WTC11 (cell line): Measurements from ENCODE around the gene ABR. TPM values are rescaled to one million over a fixed set of nuclear protein-coding genes. Genes with fewer than 3 reads are reported as not detected.

Source experiments
- ATAC-seq: fragments of 200-7000 bp; cut with Tn5 transposase; 2 replicates; pipeline ENCODE4 v1.10.0; 2021; ENCODE audit warnings: mild to moderate bottlenecking, moderate library complexity
- CTCF ChIA-PET: fragments of 300-600 bp; sonication (Branson Sonifier 250); formaldehyde crosslinking; loops from one replicate; lab custom pipeline; 2021; ENCODE audit warnings: antibody characterized with exemption; lab: Charles Lee
- POLR2A ChIA-PET: fragments of 350-600 bp; sonication (Branson Sonifier 250); formaldehyde crosslinking; loops from one replicate; lab custom pipeline; 2021; ENCODE audit warnings: antibody characterized with exemption; lab: Charles Lee
- DNase-seq: peaks from one replicate; pipeline ENCODE4 v3.0.0; 2021; ENCODE audit warnings: low spot score
- H3K27ac Mint-ChIP-seq: 2 replicates; pipeline ENCODE4 v1.8.0; 2021; ENCODE audit warnings: mixed read lengths
- H3K27me3 Mint-ChIP-seq: 2 replicates; pipeline ENCODE4 v1.8.0; 2021; ENCODE audit warnings: low read depth, mild to moderate bottlenecking, moderate library complexity, mixed read lengths
- H3K36me3 Mint-ChIP-seq: 2 replicates; pipeline ENCODE4 v1.8.0; 2021; ENCODE audit warnings: mixed read lengths
- H3K4me1 Mint-ChIP-seq: 2 replicates; pipeline ENCODE4 v1.8.0; 2022; ENCODE audit warnings: mixed read lengths
- H3K4me3 Mint-ChIP-seq: 2 replicates; pipeline ENCODE4 v1.8.0; 2021; ENCODE audit warnings: mild to moderate bottlenecking, moderate library complexity, mixed read lengths
- H3K9me3 Mint-ChIP-seq: 2 replicates; pipeline ENCODE4 v1.8.0; 2021; ENCODE audit warnings: mixed read lengths
- ATF3 ChIP-seq: sonication (generic); formaldehyde crosslinking; conservative IDR thresholded peaks from 2 replicates; pipeline ENCODE4 v1.8.1; 2022; ENCODE audit warnings: mild to moderate bottlenecking, missing genetic modification reagents
- ERG ChIP-seq: fragments of 250-450 bp; sonication (Bioruptor Pico); IDR thresholded peaks from 2 replicates; pipeline ENCODE4 v1.8.0; 2021; ENCODE audit warnings: mild to moderate bottlenecking
- ESRRA ChIP-seq: sonication (generic); formaldehyde crosslinking; IDR thresholded peaks from 2 replicates; pipeline ENCODE4 v1.8.1; 2022; ENCODE audit warnings: mild to moderate bottlenecking, missing genetic modification reagents, borderline replicate concordance
- MAX ChIP-seq: sonication (generic); formaldehyde crosslinking; IDR thresholded peaks from 2 replicates; pipeline ENCODE4 v1.8.0; 2022; ENCODE audit warnings: mild to moderate bottlenecking, missing genetic modification reagents
- MLX ChIP-seq: sonication (generic); formaldehyde crosslinking; IDR thresholded peaks from 2 replicates; pipeline ENCODE4 v1.8.1; 2023; ENCODE audit warnings: mild to moderate bottlenecking, missing genetic modification reagents, moderate library complexity
- MYBL2 ChIP-seq: sonication (generic); formaldehyde crosslinking; IDR thresholded peaks from 2 replicates; pipeline ENCODE4 v1.8.1; 2023; ENCODE audit warnings: mild to moderate bottlenecking, moderate library complexity, missing genetic modification reagents
- NFYB ChIP-seq: sonication (generic); formaldehyde crosslinking; conservative IDR thresholded peaks from 2 replicates; pipeline ENCODE4 v1.8.0; 2022; ENCODE audit warnings: low read depth, missing genetic modification reagents
- NR2C2 ChIP-seq: sonication (generic); formaldehyde crosslinking; IDR thresholded peaks from 2 replicates; pipeline ENCODE4 v1.8.0; 2022; ENCODE audit warnings: mild to moderate bottlenecking, missing genetic modification reagents
- SP1 ChIP-seq: sonication (generic); formaldehyde crosslinking; conservative IDR thresholded peaks from 2 replicates; pipeline ENCODE4 v1.8.1; 2022; ENCODE audit warnings: missing genetic modification reagents
- ZBTB21 ChIP-seq: sonication (generic); formaldehyde crosslinking; IDR thresholded peaks from 2 replicates; pipeline ENCODE4 v1.8.1; 2023; ENCODE audit warnings: mild to moderate bottlenecking, missing genetic modification reagents, borderline replicate concordance
- ZNF263 ChIP-seq: sonication (generic); formaldehyde crosslinking; IDR thresholded peaks from 2 replicates; pipeline ENCODE4 v1.8.1; 2022; ENCODE audit warnings: low read depth, mild to moderate bottlenecking, moderate library complexity, missing genetic modification reagents
- ZNF281 ChIP-seq: sonication (generic); formaldehyde crosslinking; IDR thresholded peaks from 2 replicates; pipeline ENCODE4 v1.8.0; 2023; ENCODE audit warnings: mild to moderate bottlenecking, missing genetic modification reagents
- ZNF671 ChIP-seq: fragments of 250-450 bp; sonication (Bioruptor Pico); IDR thresholded peaks from 2 replicates; pipeline ENCODE4 v1.8.0; 2021; ENCODE audit warnings: mild to moderate bottlenecking
- total RNA-seq: library from RNA; stranded (reverse); gene quantifications from 3 replicates; pipeline ENCODE4 v1.2.3, GENCODE V29; 2021
- TF ChIP-seq, protein P1 (sequence below): sonication (generic); formaldehyde crosslinking; IDR thresholded peaks from 2 replicates; pipeline ENCODE4 v1.8.1; 2023; ENCODE audit warnings: mild to moderate bottlenecking, missing genetic modification reagents
- TF ChIP-seq, protein P2 (sequence below): fragments of 250-450 bp; sonication (Bioruptor Pico); IDR thresholded peaks from 2 replicates; pipeline ENCODE4 v1.9.0; 2021; ENCODE audit warnings: mild to moderate bottlenecking
- TF ChIP-seq, protein P3 (sequence below): fragments of 250-450 bp; sonication (Bioruptor Pico); IDR thresholded peaks from 2 replicates; pipeline ENCODE4 v2.1.2; 2022; ENCODE audit warnings: mild to moderate bottlenecking, moderate library complexity

Gene ABR
- total RNA-seq, 1 experiment from 2014 or later: 38.0 TPM

- TF ChIP-seq ERG (CRISPR knock-in tag): no peak
Measured at GRCh38 chr17:1212946-1213345, 33.2 kb upstream of the ABR start (continued).

DNA sequence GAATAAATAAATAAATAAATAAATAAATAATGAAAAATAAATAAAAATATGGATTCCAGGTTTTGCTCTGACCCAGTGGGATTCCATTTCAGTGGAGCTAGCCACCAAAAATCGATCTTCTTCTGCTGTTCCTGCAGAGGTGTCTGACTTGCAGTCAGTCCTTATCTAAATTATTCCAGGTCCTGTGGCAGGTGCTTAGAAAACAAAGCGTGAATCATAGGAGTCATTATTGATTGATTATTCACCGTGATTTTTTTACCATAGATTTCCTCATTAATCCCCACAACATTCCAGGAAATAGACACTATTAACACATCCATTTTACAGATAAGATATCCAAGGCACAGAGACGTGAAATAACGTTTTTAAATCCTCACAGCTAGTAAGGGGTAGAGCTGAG, 31.5 kb upstream of the ABR start:
- no peak for TF ChIP-seq ESRRA (CRISPR knock-in tag)
- TF ChIP-seq NR2C2: no peak
- TF ChIP-seq SP1 (CRISPR knock-in tag): no peak
- TF ChIP-seq, protein P1, sequence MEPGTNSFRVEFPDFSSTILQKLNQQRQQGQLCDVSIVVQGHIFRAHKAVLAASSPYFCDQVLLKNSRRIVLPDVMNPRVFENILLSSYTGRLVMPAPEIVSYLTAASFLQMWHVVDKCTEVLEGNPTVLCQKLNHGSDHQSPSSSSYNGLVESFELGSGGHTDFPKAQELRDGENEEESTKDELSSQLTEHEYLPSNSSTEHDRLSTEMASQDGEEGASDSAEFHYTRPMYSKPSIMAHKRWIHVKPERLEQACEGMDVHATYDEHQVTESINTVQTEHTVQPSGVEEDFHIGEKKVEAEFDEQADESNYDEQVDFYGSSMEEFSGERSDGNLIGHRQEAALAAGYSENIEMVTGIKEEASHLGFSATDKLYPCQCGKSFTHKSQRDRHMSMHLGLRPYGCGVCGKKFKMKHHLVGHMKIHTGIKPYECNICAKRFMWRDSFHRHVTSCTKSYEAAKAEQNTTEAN: no peak
- TF ChIP-seq, protein P2, sequence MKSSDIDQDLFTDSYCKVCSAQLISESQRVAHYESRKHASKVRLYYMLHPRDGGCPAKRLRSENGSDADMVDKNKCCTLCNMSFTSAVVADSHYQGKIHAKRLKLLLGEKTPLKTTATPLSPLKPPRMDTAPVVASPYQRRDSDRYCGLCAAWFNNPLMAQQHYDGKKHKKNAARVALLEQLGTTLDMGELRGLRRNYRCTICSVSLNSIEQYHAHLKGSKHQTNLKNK (CRISPR knock-in tag): no peak
- TF ChIP-seq MAX: no peak
- TF ChIP-seq ATF3 (CRISPR knock-in tag): no peak
- TF ChIP-seq ZNF263 (CRISPR knock-in tag): no peak
- TF ChIP-seq, protein P3, sequence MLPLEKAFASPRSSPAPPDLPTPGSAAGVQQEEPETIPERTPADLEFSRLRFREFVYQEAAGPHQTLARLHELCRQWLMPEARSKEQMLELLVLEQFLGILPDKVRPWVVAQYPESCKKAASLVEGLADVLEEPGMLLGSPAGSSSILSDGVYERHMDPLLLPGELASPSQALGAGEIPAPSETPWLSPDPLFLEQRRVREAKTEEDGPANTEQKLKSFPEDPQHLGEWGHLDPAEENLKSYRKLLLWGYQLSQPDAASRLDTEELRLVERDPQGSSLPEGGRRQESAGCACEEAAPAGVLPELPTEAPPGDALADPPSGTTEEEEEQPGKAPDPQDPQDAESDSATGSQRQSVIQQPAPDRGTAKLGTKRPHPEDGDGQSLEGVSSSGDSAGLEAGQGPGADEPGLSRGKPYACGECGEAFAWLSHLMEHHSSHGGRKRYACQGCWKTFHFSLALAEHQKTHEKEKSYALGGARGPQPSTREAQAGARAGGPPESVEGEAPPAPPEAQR (CRISPR knock-in tag): no peak
- no peak for TF ChIP-seq ZNF671 (CRISPR knock-in tag)
- TF ChIP-seq ZBTB21 (CRISPR knock-in tag): no peak
- no peak for TF ChIP-seq MYBL2 (CRISPR knock-in tag)
- no peak for TF ChIP-seq ZNF281 (CRISPR knock-in tag)
- TF ChIP-seq NFYB (CRISPR knock-in tag): no peak
- no peak for TF ChIP-seq MLX (CRISPR knock-in tag)
- ATAC-seq (no peak), DNase-seq (no peak)
- H3K36me3 Mint-ChIP-seq: no peaks in the 10 kb centered on the region
- no peak overlapping the region for H3K27ac Mint-ChIP-seq
- ChIA-PET CTCF (interaction anchor here (0.7 kb wide), 1 partner anchor 168 kb away, joined by 4 read pairs; no protein-coding TSS in a partner anchor), POLR2A (no interaction called here)
- peaks cover under 1% of the 10 kb centered on the region; the same call in 1 of the 2 replicates for H3K4me1 Mint-ChIP-seq
- no peaks in the 10 kb centered on the region for H3K9me3 Mint-ChIP-seq
- no peaks in the 10 kb centered on the region; the same call in 1 of the 2 replicates for H3K27me3 Mint-ChIP-seq
- no peak overlapping the region for H3K4me3 Mint-ChIP-seq
